NOMO-1 treated with dmso at 0.1 percent for 144 hours (cell line): Measurements from ENCODE around the gene GNAT3.

Experiments used
- DNase-seq: peaks from one replicate; lab custom pipeline; 2025; ENCODE audit not compliant: unreplicated experiment; lab: John Stamatoyannopoulos, UW

Gene GNAT3

GRCh38 chr7:80505900-80506500, 5.9 kb downstream of the GNAT3 start:
- DNase-seq = no peak

- DNase-seq = no peak
Observed at GRCh38 chr7:80500325-80500724, 11.5 kb downstream of the GNAT3 start.

- no peak for DNase-seq
Observed at GRCh38 chr7:80499350-80499953, 12.4 kb downstream of the GNAT3 start.

GRCh38 chr7:80498481-80499349, 13.1 kb downstream of the GNAT3 start:
- DNase-seq = no peak

GRCh38 chr7:80496586-80496985, 15.3 kb downstream of the GNAT3 start:
- DNase-seq = no peak

GRCh38 chr7:80493121-80493849, 18.6 kb downstream of the GNAT3 start:
- no peak for DNase-seq

GRCh38 chr7:80491462-80491861, 20.4 kb downstream of the GNAT3 start:
- no peak for DNase-seq

GRCh38 chr7:80488851-80489370, 23.0 kb downstream of the GNAT3 start:
- no peak for DNase-seq

GRCh38 chr7:80488406-80488805, 23.5 kb downstream of the GNAT3 start:
- DNase-seq = no peak

- no peak for DNase-seq
Observed at GRCh38 chr7:80485721-80486120, 26.1 kb downstream of the GNAT3 start.

GRCh38 chr7:80482950-80483349, 28.9 kb downstream of the GNAT3 start:
- DNase-seq = no peak

GRCh38 chr7:80481196-80481884, 30.5 kb downstream of the GNAT3 start:
- DNase-seq = no peak

- no peak for DNase-seq
Observed at GRCh38 chr7:80480566-80480965, 31.3 kb downstream of the GNAT3 start.

- no peak for DNase-seq
Observed at GRCh38 chr7:80478683-80479082, 33.2 kb downstream of the GNAT3 start.

GRCh38 chr7:80476035-80476434, 35.8 kb downstream of the GNAT3 start:
- DNase-seq = no peak

- no peak for DNase-seq
Observed at GRCh38 chr7:80475383-80475782, 36.5 kb downstream of the GNAT3 start.

GRCh38 chr7:80473751-80474150, 38.1 kb downstream of the GNAT3 start:
- DNase-seq = no peak

- no peak for DNase-seq
Observed at GRCh38 chr7:80472491-80473200, 39.2 kb downstream of the GNAT3 start.

- DNase-seq = no peak
Observed at GRCh38 chr7:80468931-80469714, 42.7 kb downstream of the GNAT3 start.
